ENCODE results near the gene NCEH1. TPM values are rescaled to one million over a fixed set of nuclear protein-coding genes. Genes with fewer than 3 reads are reported as not detected.

Gene NCEH1
- total and polyA plus RNA-seq, 2 experiments from 2014 or later, result 3.2 to 8.0 TPM

DNA sequence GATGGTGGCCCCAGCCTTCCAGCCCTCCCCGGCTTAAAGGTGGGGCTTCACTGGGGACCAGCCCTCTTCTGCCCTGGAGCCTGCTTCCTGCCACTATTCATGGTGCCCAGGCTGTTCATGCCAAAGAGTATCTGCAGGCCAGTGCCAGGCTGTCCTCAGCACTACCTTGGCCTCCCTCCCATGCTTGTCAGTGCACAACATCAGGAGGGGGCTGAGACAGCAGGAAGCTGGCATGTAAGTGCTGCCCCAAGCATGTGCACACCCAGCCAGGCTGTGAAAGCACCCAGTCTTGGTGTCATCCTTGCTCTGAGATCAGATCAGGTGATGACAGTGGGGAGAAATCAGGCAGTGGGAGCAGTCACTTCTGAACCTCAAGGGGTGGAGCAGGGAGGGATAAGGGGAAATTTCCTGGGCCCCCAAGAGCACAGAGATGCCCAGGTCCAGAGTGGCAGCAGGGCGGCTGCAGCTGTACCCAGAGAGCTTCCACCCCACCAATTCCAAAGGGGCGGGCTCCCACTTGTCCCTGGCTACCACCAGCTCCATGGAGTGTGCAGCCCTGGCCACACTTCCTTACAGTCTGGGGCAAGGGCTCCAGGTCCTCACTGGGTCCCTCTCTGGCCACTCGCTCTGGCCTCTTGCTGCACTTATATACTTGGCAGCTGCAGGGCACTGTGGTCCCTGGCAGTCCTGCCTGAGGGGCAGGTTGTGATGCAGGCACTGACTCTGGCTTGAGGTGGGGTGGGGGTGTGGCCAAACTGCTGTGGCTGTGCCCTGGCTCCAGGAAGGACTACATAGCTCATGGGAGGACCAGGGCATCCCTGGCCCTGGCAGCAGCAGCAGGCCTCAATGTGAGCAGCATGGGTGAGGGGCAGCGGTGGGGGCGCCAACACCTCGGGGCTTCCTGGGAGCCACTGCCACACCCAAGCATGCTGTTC lies 96.3 kb downstream of the NCEH1 start:
- H3K4me1 ChIP-seq (ENCODE audit: low read depth), result no peaks in the 10 kb centered on the region
- H3K9me3 ChIP-seq (ENCODE audit: low read depth), result no peaks in the 10 kb centered on the region
- no peak for TF ChIP-seq CTCF (IDR thresholded peaks at IDR 0.05; ENCODE audit: low read depth, low read length)
- H3K4me3 ChIP-seq, result no peak overlapping the region
- no peak overlapping the region for H3K27ac ChIP-seq
- H3K36me3 ChIP-seq, result no peaks in the 10 kb centered on the region
- no peaks in the 10 kb centered on the region for H3K27me3 ChIP-seq
- DNase-seq (ENCODE audit: low read depth in 1 of 2, low spot score in 1 of 2), result no peak

DNA sequence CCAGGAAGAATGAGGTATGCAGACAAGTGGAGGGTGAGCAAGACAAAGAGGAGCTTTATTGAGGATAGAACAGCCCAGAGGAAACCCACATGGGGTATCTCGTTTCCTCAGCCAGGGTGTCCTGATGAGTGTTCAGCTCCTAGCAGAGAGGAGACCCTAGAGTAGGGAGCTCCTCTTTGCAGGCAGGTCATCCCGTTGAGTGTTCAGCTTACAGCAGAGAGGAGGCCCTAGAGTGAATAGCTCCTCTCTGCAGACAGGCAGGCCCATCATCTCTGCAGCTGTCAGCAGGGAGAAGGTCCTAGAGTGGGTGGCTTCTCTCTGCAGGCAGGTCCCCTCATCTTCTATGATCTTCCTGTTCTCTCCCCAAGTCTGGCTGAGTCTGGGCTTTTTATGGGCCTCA lies 97.0 kb downstream of the NCEH1 start:
- Histone ChIP-seq H3K4me3 (no peak overlapping the region), H3K36me3 (no peaks in the 10 kb centered on the region), H3K4me1 (ENCODE audit: low read depth) (no peaks in the 10 kb centered on the region), H3K27ac (no peak overlapping the region), H3K9me3 (ENCODE audit: low read depth) (no peaks in the 10 kb centered on the region), H3K27me3 (no peaks in the 10 kb centered on the region)
- no peak for TF ChIP-seq CTCF (IDR thresholded peaks at IDR 0.05; ENCODE audit: low read depth, low read length)
- no peak for DNase-seq (ENCODE audit: low read depth in 1 of 2, low spot score in 1 of 2)

- no peak overlapping the region for H3K4me3 ChIP-seq
- TF ChIP-seq CTCF (IDR thresholded peaks at IDR 0.05; ENCODE audit: low read depth, low read length), result no peak
Observed at GRCh38 chr3:172612871-172613678, 97.8 kb downstream of the NCEH1 start.

DNA sequence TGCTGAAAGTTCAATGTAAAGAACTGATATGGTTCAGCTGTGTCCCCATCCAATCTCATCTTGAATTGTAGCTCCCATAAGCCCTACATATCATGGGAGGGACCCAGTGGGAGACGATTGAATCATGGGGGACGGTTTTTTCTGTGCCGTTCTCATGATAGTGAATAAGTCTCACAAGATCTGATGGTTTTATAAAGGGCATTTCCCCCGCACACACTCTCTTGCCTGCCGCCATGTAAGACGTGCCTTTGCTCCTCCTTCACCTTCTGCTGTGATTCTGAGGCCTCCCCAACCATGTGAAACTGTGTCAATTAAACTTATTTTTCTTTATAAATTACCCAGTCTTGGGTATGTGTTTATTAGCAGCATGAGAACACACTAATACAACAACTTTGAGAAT lies 101.1 kb downstream of the NCEH1 start:
- no peaks in the 10 kb centered on the region for H3K9me3 ChIP-seq (ENCODE audit: low read depth)
- no peaks in the 10 kb centered on the region for H3K4me1 ChIP-seq (ENCODE audit: low read depth)
- no peaks in the 10 kb centered on the region for H3K36me3 ChIP-seq
- no peak overlapping the region for H3K4me3 ChIP-seq
- no peak overlapping the region for H3K27ac ChIP-seq
- no peaks in the 10 kb centered on the region for H3K27me3 ChIP-seq
- no peak for TF ChIP-seq CTCF (IDR thresholded peaks at IDR 0.05; ENCODE audit: low read depth, low read length)
- no peak for DNase-seq (ENCODE audit: low read depth in 1 of 2, low spot score in 1 of 2)

More at GRCh38 chr3:172612871-172613678, 97.8 kb downstream of the NCEH1 start:
- Histone ChIP-seq H3K27ac (no peak overlapping the region), H3K9me3 (ENCODE audit: low read depth) (no peaks in the 10 kb centered on the region), H3K27me3 (no peaks in the 10 kb centered on the region), H3K4me1 (ENCODE audit: low read depth) (no peaks in the 10 kb centered on the region), H3K36me3 (no peaks in the 10 kb centered on the region)
- DNase-seq (ENCODE audit: low read depth in 1 of 2, low spot score in 1 of 2), result no peak

- no peaks in the 10 kb centered on the region for H3K36me3 ChIP-seq
- no peak for TF ChIP-seq CTCF (IDR thresholded peaks at IDR 0.05; ENCODE audit: low read depth, low read length)
- no peak overlapping the region for H3K27ac ChIP-seq
- no peak for DNase-seq (ENCODE audit: low read depth in 1 of 2, low spot score in 1 of 2)
- no peak overlapping the region for H3K4me3 ChIP-seq
- no peaks in the 10 kb centered on the region for H3K4me1 ChIP-seq (ENCODE audit: low read depth)
- H3K27me3 ChIP-seq, result no peaks in the 10 kb centered on the region
- H3K9me3 ChIP-seq (ENCODE audit: low read depth), result no peaks in the 10 kb centered on the region
Observed at GRCh38 chr3:172608575-172608974, 102.3 kb downstream of the NCEH1 start.
